GM21825 (cell line): ENCODE results near the gene ERC1.
"Not testable (repeated sequence)": the region's sequence is repeated elsewhere in the genome, so short reads cannot be mapped to it uniquely, and the experiment has no call there.

Experiments
- ATAC-seq: cut with Tn5 transposase; IDR thresholded peaks from one replicate; pipeline ENCODE4 v1.9.1; 2021; ENCODE audit warnings: mild to moderate bottlenecking, moderate library complexity; ENCODE audit not compliant: unreplicated experiment

The ERC1 gene

GRCh38 chr12:981176-981828 is 9.7 kb upstream of the ERC1 start:
- ATAC-seq: no peak

GRCh38 chr12:981961-982360 is 9.1 kb upstream of the ERC1 start:
- ATAC-seq: no peak

DNA sequence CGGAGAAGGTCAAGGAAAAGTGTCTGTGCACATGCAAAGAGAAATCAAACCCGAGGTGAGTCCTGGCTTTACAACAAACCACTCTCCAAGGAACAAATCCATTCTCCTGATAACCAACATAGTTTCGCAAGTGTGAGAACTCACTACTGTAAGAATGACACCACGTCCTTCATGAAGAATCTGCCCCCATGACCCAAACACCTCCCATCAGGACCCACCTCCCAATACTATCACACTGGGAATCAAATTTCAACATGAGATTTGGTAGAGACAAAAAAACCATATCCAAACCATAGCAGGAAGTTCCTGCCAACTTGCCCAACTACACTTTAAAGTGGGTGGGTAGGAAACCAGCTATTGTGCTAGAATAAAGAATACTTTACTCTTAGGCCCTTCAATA is 2.4 kb upstream of the ERC1 start:
- no peak for ATAC-seq

DNA sequence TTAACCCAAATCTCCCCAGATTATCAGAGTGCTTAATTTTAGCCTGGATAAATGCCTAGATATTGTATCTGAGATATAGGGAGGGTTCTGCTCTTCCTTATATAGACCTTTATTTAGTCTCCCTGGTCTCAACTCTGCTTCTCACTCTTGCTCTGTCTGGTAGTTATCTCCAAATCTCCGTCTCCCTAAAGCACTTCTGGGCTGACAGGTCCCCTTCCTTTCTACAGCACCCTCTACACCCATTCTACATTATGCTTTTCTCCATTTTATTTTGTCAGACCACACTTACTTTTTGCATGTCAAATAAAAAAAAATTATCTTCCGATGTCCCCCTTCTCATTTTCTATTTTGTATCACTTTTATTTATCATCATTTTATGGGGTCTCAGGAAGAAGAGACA is 2.0 kb upstream of the ERC1 start:
- ATAC-seq: no peak

DNA sequence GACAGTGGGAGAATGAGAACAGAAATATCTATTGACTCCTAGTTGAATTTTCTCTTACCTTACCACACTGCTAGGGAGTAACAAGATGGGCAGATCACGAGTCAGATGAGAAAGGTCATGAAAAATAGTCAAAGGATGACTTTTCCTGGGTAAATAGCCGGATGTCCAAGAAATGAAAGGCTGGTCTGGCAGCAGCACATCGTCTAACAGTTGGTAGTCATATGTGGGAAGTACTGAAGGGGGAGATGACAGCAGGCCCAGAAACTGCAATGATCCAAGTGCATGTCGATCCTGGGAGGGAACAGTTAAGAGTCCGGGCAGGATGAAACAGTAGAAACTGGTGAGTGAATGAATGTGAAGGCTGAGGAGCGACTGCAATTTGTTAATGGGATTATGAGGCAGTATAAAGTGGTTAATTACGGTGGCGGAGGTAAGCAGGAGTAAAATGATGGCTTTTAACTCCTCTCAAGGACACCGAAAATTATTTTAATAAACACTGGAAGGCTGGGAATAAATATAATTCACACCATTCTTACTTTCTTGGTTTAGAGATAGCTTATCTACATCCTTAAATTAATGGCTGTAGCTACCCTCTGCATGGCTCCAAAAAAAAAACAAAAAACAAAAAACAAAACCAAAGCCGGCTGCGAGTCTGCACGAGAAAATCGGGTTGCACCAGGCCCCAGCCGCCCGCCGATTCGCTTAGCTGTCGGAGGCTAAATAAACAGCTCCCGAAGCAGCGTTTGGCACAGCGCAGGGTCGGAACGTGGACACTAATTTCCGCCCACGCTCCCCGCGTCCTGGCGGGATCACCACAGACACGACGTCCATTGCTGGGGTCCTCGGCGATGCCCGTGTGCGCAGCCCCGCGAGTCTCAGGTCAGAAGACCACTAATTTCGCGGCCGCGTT is 1.0 kb upstream of the ERC1 start:
- peak; percentile 11 for ATAC-seq

DNA sequence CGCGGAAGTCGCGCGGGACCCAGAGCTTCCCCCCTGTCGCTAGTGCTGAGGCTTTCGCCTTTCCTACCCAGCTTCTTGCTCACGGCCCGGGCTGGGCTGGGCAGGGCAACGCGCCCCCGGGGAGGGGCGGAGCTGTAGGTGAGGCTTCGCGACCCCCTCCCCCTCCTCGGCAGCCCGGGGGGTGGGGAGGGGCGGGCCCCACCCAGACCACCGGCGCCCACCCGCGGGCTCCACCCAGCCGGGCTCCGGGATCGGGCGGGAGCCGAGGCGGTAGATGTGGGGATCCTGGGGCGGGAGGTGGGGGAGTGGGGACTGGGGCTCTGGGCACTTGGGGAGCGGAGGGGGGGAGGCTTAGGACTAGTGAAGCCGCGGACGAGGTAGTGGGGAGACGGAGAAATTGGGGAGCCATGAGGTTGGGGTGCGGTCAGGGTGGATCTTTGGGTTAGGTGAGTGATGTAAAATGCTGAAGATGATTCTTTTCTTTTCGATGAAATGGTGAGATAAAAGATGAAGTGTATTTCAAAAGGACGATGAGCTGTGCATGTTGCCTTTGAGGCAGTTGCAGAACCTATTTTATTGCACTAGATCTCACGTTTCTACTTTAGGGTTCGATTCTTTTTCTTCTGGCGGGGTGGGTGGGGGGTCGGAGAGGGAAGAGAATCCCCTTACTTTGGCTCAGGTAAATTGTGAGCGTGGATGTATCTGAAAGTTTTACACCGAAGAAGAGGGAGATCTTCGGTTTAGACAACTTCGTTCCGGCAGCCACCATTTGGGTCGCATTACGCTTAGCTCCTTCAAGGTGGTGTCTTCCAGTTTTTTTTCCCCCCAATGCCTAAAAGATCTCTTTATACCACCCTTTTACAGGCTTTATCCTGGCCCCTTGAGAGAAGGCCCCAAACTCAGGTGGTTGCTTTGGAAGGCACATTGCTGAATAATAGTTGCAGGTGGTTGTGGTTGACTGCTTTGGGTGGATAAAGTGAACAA is 619 bp downstream of the ERC1 start:
- no peak for ATAC-seq

- no peak for ATAC-seq
Measured at GRCh38 chr12:992647-993046, 1.6 kb downstream of the ERC1 start.

- no peak for ATAC-seq
Measured at GRCh38 chr12:996881-997280, 5.9 kb downstream of the ERC1 start.

DNA sequence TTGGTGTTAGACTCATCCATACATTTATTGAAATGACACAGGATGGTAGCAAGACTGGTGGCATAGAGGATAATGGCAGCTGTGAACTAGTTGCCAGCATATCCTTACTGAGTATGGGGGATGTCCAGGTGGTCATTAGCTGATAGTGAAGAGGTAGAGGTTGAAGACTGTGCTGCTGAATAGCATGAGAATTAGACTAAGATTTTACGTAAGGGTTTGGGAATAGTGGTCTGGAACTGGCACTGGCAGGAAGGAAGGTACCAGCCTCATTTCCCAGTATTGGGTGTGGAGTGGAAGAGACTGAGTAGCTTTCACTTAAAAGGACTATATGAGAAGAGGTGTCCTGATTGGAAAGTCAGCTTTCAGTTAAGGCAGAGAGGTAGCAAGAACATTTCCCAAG is 6.5 kb downstream of the ERC1 start:
- no peak for ATAC-seq

DNA sequence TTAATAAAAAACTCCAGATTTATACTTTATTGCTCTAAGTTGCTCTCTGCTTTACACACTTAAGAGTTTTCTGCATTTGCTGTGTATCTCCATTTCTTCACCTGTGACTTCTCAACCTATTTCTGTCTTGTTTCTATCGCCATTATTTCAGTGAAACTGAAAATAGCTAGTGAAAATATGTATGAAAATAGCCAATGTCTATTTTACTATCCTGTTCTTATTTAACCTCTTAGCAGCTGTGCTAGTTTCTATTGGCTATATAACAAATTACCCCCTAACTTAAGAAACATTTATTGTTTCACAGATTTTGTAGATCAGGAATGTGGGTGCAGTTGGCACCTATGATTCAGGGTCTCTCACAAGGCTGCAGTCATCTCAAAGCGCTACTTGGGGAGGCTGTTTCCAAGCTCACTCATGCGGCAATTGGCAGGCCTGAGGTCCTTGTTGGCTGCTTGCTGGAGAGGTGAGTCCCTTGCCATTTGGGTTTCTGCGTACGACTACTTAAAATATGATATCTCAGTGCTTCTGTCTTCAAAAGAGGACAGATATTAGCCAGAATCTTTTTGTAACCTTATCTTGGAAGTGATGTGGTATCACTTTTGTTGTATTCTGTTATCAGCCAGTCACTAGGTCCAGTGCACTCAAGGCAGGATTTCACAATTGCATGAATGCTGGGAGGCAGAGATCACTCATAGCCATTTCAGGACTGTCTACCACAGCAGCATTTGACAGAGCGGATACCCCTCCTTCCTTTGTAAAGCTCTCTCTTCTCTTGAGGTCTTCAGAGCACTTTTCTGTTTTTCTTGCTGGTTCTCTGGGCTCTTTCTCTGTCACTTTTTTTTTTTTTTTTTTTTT is 7.2 kb downstream of the ERC1 start:
- ATAC-seq: peak; percentile 55

DNA sequence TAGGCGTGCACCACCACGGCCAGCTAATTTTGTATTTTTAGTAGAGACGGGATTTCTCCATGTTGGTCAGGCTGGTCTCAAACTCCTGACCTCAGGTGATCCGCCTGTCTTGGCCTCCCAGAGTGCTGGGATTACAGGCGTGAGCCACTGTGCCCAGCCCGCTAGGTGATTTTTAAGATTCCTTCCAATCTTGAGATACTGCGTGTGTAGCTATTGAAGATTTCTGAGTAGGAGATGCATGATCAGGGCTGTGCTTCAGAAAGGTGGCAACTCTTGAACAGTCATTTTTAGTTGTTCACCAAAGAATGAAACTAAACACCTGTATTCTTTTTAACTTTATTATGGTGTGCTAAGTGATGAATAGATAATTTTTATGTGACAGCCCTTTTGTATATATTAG is 8.7 kb downstream of the ERC1 start:
- not testable (repeated sequence) for ATAC-seq

DNA sequence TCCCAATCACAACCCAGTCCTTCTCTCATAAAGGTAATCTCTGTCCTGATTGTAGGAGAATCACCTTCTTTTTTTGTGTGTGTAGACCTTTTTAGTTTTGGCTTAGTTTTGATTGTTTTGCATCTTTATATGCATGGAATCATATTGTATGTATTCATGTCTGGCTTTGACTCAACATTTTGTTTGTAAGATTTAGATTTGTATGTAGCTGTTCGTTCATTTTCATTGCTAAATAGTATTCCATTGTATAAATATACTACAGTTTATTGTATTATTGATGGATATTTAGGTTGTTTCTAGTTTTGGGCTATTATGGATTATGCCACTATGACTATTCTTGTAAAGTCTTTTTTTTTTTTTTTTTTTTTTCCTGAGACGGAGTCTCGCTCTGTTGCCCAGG is 10.5 kb downstream of the ERC1 start:
- no peak for ATAC-seq

DNA sequence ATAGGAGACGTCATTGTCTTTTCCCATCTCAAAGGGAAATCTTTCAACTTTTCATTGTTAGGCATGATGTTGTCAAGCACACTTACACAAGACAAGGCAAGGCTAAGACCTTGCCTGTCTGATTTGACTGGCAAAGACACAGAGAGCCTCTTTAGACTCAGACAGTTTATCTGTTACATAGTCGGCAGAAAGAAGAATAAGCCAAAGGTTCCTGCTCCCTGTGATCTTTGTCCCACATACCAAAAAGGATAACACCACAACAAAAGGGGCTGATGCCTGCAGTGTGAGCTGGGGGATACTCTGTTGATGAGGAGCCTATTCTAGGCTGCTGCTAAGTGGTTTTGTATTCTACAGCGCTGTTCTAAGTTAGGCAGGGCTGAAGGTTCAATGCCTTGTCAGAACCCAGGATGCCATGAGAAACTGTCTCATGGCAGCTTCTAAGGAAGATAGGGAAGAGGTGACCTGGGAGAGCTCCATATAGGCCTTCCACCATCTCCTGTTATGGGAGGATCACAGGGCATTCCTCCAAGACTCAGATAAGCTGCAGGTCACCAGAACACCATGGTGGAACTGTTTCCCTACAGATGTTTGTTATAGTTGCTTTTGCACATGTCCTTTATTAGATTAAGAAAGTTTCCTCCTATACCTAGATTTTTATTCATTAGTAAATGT is 12.7 kb downstream of the ERC1 start:
- no peak for ATAC-seq

DNA sequence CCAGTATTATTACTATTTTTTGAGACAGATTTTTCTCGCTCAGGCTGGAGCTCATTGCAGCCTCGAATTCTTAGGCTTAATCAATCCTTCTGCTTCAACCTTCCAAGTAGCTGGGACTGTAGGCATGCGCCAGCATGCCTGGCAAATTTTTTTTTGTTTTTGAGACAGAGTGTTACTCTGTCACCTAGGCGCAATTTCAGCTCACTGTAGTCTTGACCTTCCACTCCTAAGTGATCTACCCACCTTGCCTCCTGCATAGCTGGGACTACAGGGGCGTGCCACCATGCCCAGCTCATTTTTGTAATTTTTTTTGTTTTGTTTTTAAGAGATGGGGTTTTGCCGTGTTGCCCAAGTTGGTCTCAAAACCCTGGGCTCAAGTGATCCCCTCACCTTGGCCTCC is 15.2 kb downstream of the ERC1 start:
- no peak for ATAC-seq

DNA sequence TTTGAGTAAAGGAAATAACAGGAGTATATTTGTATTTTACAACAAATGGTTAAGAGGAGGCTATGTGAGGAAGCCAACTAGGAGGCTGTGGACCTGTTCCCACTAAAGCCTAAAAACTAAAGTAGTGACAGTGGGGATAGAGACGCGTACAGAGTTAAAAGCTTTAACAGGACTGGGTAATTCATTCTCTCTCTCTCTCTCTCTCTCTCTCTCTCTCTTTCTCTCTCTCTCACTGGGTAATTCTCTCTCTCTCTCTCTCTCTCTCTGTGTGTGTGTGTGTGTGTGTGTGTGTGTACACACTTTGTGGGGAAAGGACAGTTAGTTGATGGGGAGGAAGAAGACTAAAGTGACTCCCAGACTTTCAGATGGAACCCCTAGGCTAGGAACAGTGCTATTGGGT is 16.3 kb downstream of the ERC1 start:
- ATAC-seq: no peak

DNA sequence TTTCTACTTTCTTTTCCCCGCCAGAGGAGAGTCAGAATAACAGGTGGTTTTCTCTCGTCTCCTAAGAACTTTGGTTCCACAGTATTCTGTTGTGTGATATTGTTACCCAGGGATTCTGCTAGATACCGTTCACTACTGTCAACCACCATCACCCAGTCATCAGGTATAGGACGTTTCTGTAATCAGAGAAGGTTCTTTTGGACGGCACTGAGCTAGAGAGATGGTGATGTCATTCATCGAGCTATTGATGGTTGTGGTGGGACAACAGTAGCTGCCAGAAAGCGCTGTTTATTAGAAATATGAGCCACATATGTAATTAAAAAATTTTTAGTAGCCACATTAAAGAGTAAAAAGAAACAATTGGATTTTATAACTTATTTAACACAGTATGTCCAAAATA is 17.0 kb downstream of the ERC1 start:
- no peak for ATAC-seq

- ATAC-seq: no peak
Measured at GRCh38 chr12:1011091-1011490, 20.1 kb downstream of the ERC1 start.

DNA sequence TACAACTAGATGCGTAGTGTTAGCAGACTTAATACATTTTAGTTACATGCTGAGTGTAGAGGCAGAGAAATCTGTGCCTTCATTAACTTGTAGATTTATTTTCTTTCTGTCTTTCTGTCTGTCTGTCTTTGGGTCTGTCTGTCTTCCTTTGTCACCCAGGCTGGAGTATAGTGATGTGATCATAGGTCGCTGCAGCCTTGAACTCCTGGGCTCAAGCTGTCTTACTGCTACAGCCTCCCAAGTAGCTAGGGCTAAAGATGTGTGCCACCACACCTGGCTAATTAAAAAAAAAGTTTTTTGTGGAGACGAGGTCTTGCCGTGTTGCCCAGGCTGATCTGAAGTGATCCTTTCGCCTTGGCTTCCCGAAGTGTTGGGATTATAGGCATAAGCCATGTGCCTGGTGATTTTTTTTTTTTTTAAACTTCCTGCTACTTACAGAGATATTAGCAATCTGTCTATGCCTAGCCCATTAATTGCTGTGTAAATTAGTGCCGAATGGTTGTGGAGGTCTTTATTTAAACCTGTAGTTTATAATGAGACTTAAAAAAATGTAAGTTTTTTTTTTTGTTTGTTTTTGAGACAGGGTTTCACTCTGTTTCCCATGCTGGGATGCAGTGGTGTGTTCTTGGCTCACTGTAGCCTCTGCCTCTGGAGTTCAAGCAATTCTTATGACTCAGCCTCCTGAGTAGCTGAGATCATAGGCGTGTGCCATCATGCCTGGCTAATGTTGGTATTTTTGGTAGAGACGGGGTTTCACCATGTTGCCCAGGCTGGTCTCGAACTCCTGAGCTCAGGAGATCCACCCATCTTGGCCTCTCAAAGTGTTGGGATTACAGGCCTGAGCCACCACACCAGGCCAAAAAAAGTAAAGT is 22.8 kb downstream of the ERC1 start:
- ATAC-seq: no peak

DNA sequence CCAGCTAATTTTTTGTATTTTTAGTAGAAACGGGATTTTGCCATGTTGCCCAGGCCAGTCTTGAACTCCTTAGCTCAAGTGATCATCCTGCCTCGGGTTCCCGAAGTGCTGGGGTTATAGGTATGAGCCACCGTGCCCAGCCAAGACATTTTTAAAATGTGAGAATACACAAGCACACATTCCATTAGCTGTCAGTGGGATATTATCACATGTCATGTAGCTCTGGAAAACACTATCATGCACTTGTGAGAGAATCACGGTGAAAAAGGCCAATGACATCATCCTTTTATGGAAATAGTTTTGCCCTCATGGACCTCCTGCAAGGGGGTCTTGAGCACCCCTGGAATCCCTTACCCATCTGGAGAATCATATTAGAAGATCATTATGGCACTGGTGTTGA is 28.3 kb downstream of the ERC1 start:
- ATAC-seq: no peak
